Measurements from ENCODE around the gene MN1.

Gene MN1

GRCh38 chr22:27779643-27780042, 21.9 kb downstream of the MN1 start:
- DNase-seq: no peak

- DNase-seq: no peak
Observed at GRCh38 chr22:27778294-27779090, 23.1 kb downstream of the MN1 start.

DNA sequence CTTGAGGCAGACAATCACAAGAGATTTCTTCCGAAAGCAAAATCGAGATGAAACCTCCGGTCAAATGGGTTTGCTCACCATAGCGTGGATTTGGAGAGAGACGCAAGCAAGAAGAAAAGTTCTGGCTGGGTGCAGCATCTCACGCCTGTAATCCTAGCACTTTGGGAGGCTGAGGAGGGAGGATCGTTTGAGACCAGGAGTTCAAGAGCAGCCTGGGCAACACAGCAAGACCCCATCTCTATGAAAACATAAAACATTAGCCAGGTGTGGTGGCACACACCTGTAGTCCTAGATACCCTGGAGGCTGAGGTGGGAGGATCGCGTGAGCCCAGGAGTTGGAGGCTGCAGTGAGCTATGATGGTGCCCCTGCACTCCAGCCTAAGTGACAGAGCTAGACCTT, 24.4 kb downstream of the MN1 start:
- DNase-seq: no peak

DNA sequence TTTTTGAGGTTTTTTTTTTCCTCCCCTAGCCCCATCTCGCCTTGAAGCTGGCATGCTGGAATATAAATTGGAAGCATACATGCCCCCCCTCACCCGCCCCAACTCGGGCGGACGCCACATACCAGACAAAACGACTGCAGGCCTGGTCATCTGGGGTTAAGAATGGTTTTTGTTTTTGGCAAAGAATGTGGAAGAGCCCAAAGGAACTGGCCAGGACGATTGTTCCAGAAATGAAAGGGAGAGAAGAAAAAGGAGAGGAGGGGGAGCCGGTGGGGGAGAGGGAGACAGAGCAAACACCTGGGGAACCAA, 25.0 kb downstream of the MN1 start:
- no peak for DNase-seq

GRCh38 chr22:27775758-27776649, 25.6 kb downstream of the MN1 start:
- DNase-seq: no peak

- DNase-seq: no peak
Observed at GRCh38 chr22:27775087-27775698, 26.4 kb downstream of the MN1 start.

DNA sequence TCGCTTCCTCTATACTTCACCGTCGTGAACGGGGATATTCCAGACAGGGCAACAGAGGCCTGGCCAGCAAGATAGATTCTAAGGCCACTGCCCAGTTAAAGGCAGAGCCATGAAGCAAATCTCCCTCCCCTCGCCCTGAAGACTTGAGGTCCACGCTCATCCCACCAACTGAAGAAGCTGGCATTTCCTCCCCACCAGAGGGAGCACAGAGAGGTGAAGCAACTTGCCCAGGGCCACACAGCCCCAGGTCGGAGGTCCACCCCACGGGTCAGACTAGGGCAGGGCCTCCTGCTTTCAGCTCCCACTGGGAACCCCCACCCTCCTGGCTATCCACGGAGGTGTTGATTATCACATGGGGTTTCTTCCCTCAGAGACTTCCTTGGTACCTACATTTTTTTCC, 27.4 kb downstream of the MN1 start:
- DNase-seq: no peak

GRCh38 chr22:27772984-27773498, 28.5 kb downstream of the MN1 start:
- DNase-seq: no peak

GRCh38 chr22:27772081-27772983, 29.2 kb downstream of the MN1 start:
- no peak for DNase-seq

DNA sequence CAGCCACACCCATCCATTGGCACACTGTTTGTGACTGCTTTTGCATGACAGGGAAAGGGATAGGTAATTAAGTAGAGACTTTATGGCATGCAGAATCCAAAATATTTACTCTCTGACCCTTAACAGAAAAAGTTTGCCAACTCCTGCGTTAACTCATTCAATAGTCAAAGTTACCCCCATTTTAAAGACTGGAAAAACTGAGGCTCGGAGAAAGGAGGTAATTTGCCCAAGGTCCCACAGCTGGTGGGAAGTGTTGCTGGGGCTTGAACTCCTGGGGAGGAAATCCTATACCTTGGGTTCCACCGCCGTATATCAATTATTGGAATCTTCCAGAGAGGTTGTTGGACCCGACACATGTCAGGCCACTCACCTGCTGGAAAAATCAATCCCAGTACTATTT, 29.9 kb downstream of the MN1 start:
- DNase-seq: no peak

- DNase-seq: no peak
Observed at GRCh38 chr22:27769012-27769411, 32.5 kb downstream of the MN1 start.

GRCh38 chr22:27768027-27768653, 33.4 kb downstream of the MN1 start:
- DNase-seq: no peak

DNA sequence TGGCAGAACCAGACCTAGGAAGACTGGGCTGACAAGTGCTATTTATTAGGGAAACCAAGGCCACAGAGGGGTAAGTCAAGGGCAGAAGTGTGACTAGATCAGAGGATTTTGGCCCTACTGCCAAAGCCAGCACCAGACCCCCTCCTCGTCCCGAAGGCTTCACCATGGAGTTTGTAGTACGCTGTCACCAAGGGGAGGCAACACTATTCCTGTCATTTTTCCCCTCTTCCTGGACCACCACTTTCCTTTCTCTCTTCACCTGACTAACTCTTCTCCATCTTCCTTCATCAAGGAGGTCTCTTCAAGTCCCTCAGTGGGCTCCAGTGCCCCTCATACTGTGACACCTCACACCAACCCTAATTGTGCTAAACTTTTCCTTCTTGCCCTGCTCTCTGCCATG, 34.9 kb downstream of the MN1 start:
- DNase-seq: no peak

GRCh38 chr22:27765706-27766291, 35.8 kb downstream of the MN1 start:
- DNase-seq: no peak

GRCh38 chr22:27764722-27765236, 36.8 kb downstream of the MN1 start:
- DNase-seq: no peak

GRCh38 chr22:27761665-27762064, 39.9 kb downstream of the MN1 start:
- DNase-seq: no peak

DNA sequence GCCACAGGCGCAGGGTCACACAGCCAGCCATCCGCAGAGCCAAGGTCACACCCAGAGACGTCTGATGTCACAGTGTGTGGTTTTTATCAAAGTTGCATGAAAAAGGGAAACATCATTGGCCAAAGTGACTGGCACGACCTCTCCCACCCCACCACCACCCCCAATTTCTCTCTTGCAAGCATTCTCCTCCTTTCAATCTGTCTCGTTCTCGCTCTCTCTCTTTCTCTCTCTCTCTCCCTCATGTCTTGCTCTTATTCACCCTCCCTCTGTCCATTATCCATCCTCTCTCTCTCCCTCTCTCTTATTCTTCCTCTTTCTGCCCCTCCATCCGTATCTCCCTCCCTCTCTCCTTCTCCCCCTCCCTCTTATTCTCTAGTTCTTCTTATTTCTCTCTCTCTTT, 40.6 kb downstream of the MN1 start:
- no peak for DNase-seq

GRCh38 chr22:27760474-27760873, 41.1 kb downstream of the MN1 start:
- DNase-seq: no peak

GRCh38 chr22:27757928-27758525, 43.5 kb downstream of the MN1 start:
- no peak for DNase-seq

GRCh38 chr22:27756212-27756660, 45.3 kb downstream of the MN1 start:
- DNase-seq: no peak

Measured in NCI-H510A treated with DMSO at 0.1 percent for 48 hours (cell line).